Brain microvascular endothelial cell (primary cell): ENCODE measurements around the gene KCNMB1.

Source experiments
- DNase-seq: peaks from one replicate; pipeline ENCODE4 v3.0.0-alpha.2; 2020
- H3K27ac ChIP-seq: fragments of 250-450 bp; sonication (Bioruptor Pico); 2 replicates; pipeline ENCODE4 v1.5.1; 2020; ENCODE audit warnings: mild to moderate bottlenecking, moderate library complexity
- H3K27me3 ChIP-seq: fragments of 250-450 bp; sonication (Bioruptor Pico); replicated peaks from 2 replicates; pipeline ENCODE4 v1.5.1; 2020; ENCODE audit warnings: mild to moderate bottlenecking
- H3K36me3 ChIP-seq: fragments of 250-450 bp; sonication (Bioruptor Pico); replicated peaks from 2 replicates; pipeline ENCODE4 v1.5.1; 2020; ENCODE audit warnings: mild to moderate bottlenecking
- H3K4me3 ChIP-seq: 2 replicates; pipeline ENCODE4 v1.5.1; 2011; ENCODE audit warnings: low read depth, mild to moderate bottlenecking, control low read depth, low read length, moderate library complexity
- in situ Hi-C: cut with HindIII; loops from 2 replicates; pipeline ENCODE4 v1.10.0; 2017; ENCODE audit warnings: low sequenced_read_pairs, low pct_ligation_motif_present
- TF ChIP-seq, protein P1 (sequence below): IDR thresholded peaks from 2 replicates; pipeline ENCODE4 v1.5.1; 2011; ENCODE audit warnings: low read depth, mild to moderate bottlenecking, moderate library complexity, low read length, control low read depth, inconsistent platforms; ENCODE audit errors: missing control alignments

KCNMB1 gene

DNA sequence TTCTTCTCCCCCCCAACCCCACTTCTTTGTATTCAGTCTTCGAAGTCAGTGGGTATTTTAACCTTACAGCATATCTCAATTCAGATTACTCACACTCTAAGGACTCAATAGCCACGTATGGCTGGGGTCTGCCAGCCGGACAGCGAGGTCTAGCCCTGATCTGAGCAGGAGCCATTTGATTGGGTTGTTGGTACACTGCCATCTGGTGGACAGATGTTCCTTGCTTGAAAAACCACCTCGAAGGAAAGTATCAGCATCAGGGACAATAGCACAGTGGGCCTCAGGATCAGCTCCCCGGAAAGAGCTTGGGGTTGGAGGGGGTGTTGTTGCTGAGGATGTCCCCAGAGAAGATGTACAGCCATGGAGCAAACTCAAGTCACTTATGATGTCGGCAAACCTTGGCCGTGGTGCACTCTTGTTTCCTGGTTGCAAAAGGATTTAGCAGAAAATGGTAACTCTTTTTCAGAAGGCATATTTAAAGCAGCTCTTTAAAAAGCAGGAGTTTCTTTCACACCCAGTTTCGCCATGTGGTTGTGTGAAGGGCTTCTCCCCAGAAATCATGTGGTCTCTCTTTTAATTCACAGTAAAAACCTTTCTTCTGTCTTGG, 31.7 kb upstream of the KCNMB1 start:
- no peaks in the 10 kb centered on the region for H3K36me3 ChIP-seq
- TF ChIP-seq, protein P1, sequence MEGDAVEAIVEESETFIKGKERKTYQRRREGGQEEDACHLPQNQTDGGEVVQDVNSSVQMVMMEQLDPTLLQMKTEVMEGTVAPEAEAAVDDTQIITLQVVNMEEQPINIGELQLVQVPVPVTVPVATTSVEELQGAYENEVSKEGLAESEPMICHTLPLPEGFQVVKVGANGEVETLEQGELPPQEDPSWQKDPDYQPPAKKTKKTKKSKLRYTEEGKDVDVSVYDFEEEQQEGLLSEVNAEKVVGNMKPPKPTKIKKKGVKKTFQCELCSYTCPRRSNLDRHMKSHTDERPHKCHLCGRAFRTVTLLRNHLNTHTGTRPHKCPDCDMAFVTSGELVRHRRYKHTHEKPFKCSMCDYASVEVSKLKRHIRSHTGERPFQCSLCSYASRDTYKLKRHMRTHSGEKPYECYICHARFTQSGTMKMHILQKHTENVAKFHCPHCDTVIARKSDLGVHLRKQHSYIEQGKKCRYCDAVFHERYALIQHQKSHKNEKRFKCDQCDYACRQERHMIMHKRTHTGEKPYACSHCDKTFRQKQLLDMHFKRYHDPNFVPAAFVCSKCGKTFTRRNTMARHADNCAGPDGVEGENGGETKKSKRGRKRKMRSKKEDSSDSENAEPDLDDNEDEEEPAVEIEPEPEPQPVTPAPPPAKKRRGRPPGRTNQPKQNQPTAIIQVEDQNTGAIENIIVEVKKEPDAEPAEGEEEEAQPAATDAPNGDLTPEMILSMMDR, result peak; percentile 82
- H3K27me3 ChIP-seq, result peaks cover 4% of the 10 kb centered on the region
- no peak overlapping the region for H3K4me3 ChIP-seq
- DNase-seq, result peak; percentile 71
- H3K27ac ChIP-seq, result no peak overlapping the region
- in situ Hi-C loops, result no loop called here

DNA sequence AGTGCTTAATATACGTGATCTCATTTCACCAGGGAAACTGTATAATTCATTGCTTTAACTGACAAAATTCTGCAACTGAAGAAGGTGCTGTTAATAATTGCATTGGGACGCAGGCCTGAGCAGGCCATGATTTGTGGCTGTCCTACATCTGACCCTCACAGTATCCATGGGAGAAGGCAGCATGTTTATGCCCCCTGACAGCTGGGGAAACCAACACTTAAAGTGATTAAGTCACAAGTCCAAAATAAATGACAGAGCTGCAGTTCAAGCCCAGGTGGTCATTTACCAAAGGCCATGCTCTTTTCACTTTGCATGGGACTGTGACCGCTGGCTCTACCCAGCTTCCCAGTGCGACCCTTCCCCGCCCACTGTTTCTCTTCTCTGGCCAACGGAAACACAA, 30.5 kb upstream of the KCNMB1 start:
- in situ Hi-C loops, result no loop called here
- no peak overlapping the region for H3K4me3 ChIP-seq
- H3K27me3 ChIP-seq, result peaks cover 4% of the 10 kb centered on the region
- TF ChIP-seq, protein P1, result no peak
- no peak overlapping the region for H3K27ac ChIP-seq
- DNase-seq, result no peak
- no peaks in the 10 kb centered on the region for H3K36me3 ChIP-seq

DNA sequence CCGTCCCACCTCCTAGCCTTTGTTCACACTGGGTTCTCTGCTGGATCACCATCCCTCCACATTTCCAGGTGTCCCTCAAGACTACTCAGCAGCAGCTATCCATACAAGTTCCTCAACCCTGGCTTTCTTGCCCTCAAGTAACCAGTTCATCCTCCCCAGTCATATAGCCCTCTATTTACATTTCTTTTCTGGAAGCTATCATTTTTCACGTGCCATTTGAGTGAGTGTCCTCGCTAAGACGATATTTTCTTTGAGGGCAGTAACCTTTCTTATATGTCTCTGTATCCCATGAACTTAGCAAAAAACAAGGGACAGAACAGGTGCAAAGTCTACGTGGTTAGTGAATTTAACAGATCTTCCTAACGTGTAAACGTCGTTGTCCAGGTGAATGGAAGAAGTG, 29.6 kb upstream of the KCNMB1 start:
- no peak overlapping the region for H3K27ac ChIP-seq
- TF ChIP-seq, protein P1, result no peak
- H3K36me3 ChIP-seq, result no peaks in the 10 kb centered on the region
- DNase-seq, result no peak
- in situ Hi-C loops, result no loop called here
- H3K27me3 ChIP-seq, result peaks cover 4% of the 10 kb centered on the region
- H3K4me3 ChIP-seq, result no peak overlapping the region

DNA sequence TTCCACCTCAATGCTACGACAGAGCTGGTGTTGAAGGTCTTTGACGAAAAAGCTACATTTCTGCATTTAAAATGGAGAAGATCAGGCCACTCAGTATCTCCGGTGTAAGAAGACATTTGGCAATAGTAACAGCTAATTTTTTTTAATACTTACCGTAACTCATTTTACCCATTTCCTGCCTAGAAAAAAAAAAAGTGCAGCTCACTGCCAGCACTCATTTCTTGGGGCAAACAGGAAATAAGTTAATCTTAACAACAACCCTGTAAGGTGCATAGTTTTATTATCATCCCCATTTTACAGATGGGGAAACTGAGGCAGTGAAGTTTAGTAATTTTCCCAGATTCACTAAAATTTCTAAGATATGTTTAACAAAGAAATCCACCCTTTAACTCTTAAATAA, 27.4 kb upstream of the KCNMB1 start:
- H3K36me3 ChIP-seq, result no peaks in the 10 kb centered on the region
- DNase-seq, result no peak
- TF ChIP-seq, protein P1, result no peak
- H3K27me3 ChIP-seq, result no peaks in the 10 kb centered on the region
- no peak overlapping the region for H3K4me3 ChIP-seq
- in situ Hi-C loops, result no loop called here
- H3K27ac ChIP-seq, result no peak overlapping the region

DNA sequence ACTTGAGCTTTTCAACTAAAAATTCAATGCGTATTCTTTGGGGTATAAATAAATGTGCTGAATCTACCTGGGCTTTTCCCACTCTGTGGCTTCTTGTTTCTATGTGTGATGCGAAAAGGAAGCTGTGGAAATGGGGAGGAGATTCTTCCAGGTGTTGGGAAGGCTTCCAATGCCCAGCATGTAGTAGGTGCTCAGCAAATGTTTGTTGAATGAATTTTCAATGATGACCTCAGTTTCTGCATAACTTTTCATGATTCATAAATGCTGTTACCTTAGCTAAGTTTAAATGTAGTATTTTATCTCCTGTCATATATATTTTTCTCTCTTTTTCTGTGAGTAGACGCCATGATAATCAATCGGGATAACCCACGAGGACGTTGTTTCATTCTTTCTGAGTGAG, 25.6 kb upstream of the KCNMB1 start:
- TF ChIP-seq, protein P1, result no peak
- Histone ChIP-seq H3K27ac (no peak overlapping the region), H3K27me3 (no peaks in the 10 kb centered on the region), H3K4me3 (no peak overlapping the region), H3K36me3 (no peaks in the 10 kb centered on the region)
- DNase-seq, result no peak
- in situ Hi-C loops, result no loop called here

DNA sequence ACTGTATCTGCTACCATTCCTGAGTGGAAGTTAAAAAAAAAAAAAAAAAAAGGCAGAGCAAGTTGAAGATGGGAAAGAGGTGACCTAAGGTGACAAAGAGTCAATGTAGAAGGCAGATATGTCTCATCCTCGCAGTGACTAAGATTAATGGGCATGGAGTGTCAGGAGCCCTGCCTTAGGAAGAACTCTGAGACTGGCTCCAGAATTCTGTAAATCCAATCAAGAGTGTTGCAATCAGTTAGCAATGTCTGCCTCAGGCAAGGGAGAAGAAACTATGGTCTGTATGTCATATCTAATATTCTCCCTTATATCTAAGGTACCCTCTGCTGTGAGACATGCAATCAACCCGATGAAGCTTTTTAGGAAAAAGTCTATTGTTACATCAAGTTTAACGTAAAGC, 24.7 kb upstream of the KCNMB1 start:
- Histone ChIP-seq H3K27me3 (no peaks in the 10 kb centered on the region), H3K4me3 (no peak overlapping the region), H3K36me3 (no peaks in the 10 kb centered on the region), H3K27ac (no peak overlapping the region)
- TF ChIP-seq, protein P1, result no peak
- in situ Hi-C loops, result no loop called here
- no peak for DNase-seq
